Omental fat pad (tissue), 4 donors: ENCODE measurements around the gene RPL38. TPM values are rescaled to one million over a fixed set of nuclear protein-coding genes. Genes with fewer than 3 reads are reported as not detected.

Experiments
- ATAC-seq: fragments of 150-250 bp; one replicate; pipeline ENCODE4 v1.9.1; 2016; ENCODE audit warnings: mild to moderate bottlenecking, moderate library complexity; ENCODE audit not compliant: low FRiP score
- DNase-seq: peaks from one replicate; pipeline ENCODE4 v3.0.0-alpha.2; 2019; ENCODE audit warnings: low spot score
- total RNA-seq, 4 donors: library from RNA; depleted of rRNA; stranded (reverse); fragments of >200 nt; gene quantifications; one replicate each; pipeline ENCODE4 v1.1.0, GENCODE V29; 2016
- TF ChIP-seq, protein P1 (sequence below), 3 donors: fragments of 450-650 bp; IDR thresholded peaks; one replicate each; pipeline ENCODE4 v1.5.1; 2016 to 2017; ENCODE audit warnings: antibody characterized with exemption in 3 of 3, mild to moderate bottlenecking in 3 of 3, moderate library complexity in 2 of 3

Gene RPL38
- total RNA-seq, 4 donors from 2014 or later, result 333 to 392 (median 362) TPM

DNA sequence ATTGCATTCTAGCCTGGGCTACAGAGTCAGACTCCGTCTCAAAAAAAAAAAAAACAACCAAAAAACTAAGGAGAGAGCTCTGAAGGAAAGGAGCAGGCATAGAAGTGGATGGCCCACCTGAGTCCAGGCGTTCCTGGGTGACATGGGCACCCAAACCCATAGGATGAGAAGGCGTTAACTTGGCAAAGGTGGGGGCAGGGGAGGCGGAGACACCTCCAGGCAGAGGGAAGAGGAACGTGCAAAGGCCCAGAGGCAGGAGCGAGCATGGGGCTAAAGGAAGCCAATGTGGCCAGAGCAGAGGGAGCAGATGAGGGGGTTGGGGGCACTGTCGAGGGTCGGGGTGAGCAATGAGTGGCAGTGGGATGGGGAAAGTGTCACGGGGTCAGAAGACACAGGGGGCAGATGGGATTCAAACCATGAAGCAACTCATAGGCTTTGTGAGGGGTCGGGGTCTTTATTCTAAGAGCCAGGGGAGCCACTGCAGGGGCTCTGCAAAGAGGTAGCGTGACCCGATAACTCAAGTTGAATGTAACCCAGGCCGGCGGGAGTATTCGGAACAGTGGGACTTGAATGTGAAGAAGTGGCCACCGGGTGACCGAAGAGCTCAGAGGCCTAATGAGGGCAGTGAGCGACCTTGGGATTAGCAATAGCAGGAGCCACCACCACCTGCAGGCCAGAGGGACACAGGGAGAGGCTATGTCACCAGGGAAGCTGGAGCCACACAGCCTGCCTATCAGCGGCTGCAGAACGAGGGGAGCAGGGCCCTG is 21.7 kb downstream of the RPL38 start:
- ATAC-seq (no peak), DNase-seq (no peak)
- TF ChIP-seq, protein P1, sequence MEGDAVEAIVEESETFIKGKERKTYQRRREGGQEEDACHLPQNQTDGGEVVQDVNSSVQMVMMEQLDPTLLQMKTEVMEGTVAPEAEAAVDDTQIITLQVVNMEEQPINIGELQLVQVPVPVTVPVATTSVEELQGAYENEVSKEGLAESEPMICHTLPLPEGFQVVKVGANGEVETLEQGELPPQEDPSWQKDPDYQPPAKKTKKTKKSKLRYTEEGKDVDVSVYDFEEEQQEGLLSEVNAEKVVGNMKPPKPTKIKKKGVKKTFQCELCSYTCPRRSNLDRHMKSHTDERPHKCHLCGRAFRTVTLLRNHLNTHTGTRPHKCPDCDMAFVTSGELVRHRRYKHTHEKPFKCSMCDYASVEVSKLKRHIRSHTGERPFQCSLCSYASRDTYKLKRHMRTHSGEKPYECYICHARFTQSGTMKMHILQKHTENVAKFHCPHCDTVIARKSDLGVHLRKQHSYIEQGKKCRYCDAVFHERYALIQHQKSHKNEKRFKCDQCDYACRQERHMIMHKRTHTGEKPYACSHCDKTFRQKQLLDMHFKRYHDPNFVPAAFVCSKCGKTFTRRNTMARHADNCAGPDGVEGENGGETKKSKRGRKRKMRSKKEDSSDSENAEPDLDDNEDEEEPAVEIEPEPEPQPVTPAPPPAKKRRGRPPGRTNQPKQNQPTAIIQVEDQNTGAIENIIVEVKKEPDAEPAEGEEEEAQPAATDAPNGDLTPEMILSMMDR (IDR thresholded peaks at IDR 0.05), result no peak

GRCh38 chr17:74226252-74226651 is 22.8 kb downstream of the RPL38 start:
- TF ChIP-seq, protein P1 (IDR thresholded peaks at IDR 0.05), result no peak
- DNase-seq (no peak), ATAC-seq (no peak)

- no peak for ATAC-seq
- TF ChIP-seq, protein P1 (IDR thresholded peaks at IDR 0.05), result no peak
- no peak for DNase-seq
These were observed 24.0 kb downstream of the RPL38 start for GRCh38 chr17:74227271-74228080.

DNA sequence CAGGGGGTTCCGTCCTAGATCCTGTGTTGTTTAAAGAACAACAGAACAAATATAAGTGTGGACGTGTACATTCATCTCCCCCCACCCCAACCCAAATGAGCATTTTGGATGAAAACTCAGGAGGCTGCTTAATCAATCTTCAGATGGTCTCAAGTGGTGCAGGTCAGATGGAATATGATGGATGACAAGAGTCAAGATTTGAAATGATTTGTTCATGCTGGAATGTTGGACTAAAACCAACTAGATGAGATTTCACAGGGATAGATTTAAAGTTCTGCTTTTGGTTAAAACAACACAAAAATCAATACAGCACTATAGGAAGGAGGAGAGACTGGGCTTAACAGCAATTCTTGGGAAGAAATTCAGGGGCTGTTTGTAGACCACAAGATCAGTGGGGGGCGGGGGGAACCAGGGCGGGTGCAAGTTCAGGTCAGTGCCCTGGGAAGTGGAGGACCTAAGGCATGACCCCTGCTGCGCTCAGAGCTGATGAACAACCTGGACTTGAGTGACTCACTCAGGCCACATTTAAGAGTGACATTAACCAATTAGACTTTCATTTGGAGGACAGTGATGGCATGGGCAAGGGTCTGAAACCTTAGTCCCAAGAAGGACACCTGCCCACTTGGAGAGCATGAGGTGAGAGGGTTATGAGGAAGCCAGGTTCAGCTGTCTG is 25.0 kb downstream of the RPL38 start:
- TF ChIP-seq, protein P1 (IDR thresholded peaks at IDR 0.05), result no peak

DNA sequence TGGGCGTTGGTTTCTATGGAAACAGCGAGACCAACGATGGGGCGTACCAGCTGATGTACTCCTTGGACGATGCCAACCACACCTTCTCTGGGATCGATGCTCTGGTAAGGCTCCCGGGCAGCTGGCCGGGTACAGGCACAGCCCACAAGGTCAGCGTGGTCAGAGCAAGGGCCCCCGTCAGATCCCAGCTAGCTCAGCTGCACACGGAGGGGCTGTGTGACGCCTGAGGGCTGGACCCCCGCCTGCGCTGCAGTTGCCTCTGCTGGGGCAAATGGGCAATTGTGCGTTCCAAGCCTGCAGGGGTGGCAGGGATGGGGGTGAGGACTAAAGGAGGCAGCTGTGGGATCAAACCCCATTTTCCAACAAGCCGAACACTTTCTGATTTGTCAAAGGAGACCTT is 27.4 kb downstream of the RPL38 start:
- ATAC-seq (no peak), DNase-seq (no peak)
- TF ChIP-seq, protein P1 (IDR thresholded peaks at IDR 0.05), result no peak

More for the DNA sequence above, 25.0 kb downstream of the RPL38 start:
- no peak for ATAC-seq
- no peak for DNase-seq

GRCh38 chr17:74231928-74232907 is 28.7 kb downstream of the RPL38 start:
- DNase-seq, result no peak
- ATAC-seq, result no peak
- TF ChIP-seq, protein P1 (IDR thresholded peaks at IDR 0.05), result no peak
